Gastrocnemius medialis (tissue), 4 donors: ENCODE data around the gene COMTD1.

ENCODE experiments used
- POLR2A ChIP-seq, 2 donors: fragments of 450-650 bp; IDR thresholded peaks; one replicate each; pipeline ENCODE4 v1.6.1; 2017; ENCODE audit warnings: antibody characterized with exemption in 2 of 2, mild to moderate bottlenecking in 2 of 2, moderate library complexity in 2 of 2
- TF ChIP-seq, protein P1 (sequence below), 5 experiments: fragments of 450-650 bp in 3 of 5; fragments of 200-600 bp in 2 of 5; sonication (generic) in 2 of 5; IDR thresholded peaks in 4 of 5; conservative IDR thresholded peaks in 1 of 5; 1 replicate in 4 of 5; 2 replicates in 1 of 5; pipeline ENCODE4 v1.5.1; 2016 to 2019; ENCODE audit warnings: antibody characterized with exemption in 5 of 5, mild to moderate bottlenecking in 3 of 5, moderate library complexity in 3 of 5

GRCh38 chr10:75209086-75209920 lies 26.5 kb downstream of the COMTD1 start:
- TF ChIP-seq POLR2A (IDR thresholded peaks at IDR 0.05) = no peak
- TF ChIP-seq, protein P1, sequence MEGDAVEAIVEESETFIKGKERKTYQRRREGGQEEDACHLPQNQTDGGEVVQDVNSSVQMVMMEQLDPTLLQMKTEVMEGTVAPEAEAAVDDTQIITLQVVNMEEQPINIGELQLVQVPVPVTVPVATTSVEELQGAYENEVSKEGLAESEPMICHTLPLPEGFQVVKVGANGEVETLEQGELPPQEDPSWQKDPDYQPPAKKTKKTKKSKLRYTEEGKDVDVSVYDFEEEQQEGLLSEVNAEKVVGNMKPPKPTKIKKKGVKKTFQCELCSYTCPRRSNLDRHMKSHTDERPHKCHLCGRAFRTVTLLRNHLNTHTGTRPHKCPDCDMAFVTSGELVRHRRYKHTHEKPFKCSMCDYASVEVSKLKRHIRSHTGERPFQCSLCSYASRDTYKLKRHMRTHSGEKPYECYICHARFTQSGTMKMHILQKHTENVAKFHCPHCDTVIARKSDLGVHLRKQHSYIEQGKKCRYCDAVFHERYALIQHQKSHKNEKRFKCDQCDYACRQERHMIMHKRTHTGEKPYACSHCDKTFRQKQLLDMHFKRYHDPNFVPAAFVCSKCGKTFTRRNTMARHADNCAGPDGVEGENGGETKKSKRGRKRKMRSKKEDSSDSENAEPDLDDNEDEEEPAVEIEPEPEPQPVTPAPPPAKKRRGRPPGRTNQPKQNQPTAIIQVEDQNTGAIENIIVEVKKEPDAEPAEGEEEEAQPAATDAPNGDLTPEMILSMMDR (IDR thresholded peaks at IDR 0.05 in 4 of 5, conservative IDR thresholded peaks at IDR 0.05 in 1 of 5) = no peak
